WTC11 (cell line): Measurements from ENCODE around the gene PRPSAP2. TPM values are rescaled to one million over a fixed set of nuclear protein-coding genes. Genes with fewer than 3 reads are reported as not detected.

Experiments used
- ATAC-seq: fragments of 200-7000 bp; cut with Tn5 transposase; 2 replicates; pipeline ENCODE4 v1.10.0; 2021; ENCODE audit warnings: mild to moderate bottlenecking, moderate library complexity
- CTCF ChIA-PET: fragments of 300-600 bp; sonication (Branson Sonifier 250); formaldehyde crosslinking; loops from one replicate; lab custom pipeline; 2021; ENCODE audit warnings: antibody characterized with exemption; lab: Charles Lee
- POLR2A ChIA-PET: fragments of 350-600 bp; sonication (Branson Sonifier 250); formaldehyde crosslinking; loops from one replicate; lab custom pipeline; 2021; ENCODE audit warnings: antibody characterized with exemption; lab: Charles Lee
- DNase-seq: peaks from one replicate; pipeline ENCODE4 v3.0.0; 2021; ENCODE audit warnings: low spot score
- H3K27ac Mint-ChIP-seq: 2 replicates; pipeline ENCODE4 v1.8.0; 2021; ENCODE audit warnings: mixed read lengths
- H3K27me3 Mint-ChIP-seq: 2 replicates; pipeline ENCODE4 v1.8.0; 2021; ENCODE audit warnings: low read depth, mild to moderate bottlenecking, moderate library complexity, mixed read lengths
- H3K36me3 Mint-ChIP-seq: 2 replicates; pipeline ENCODE4 v1.8.0; 2021; ENCODE audit warnings: mixed read lengths
- H3K4me1 Mint-ChIP-seq: 2 replicates; pipeline ENCODE4 v1.8.0; 2022; ENCODE audit warnings: mixed read lengths
- H3K4me3 Mint-ChIP-seq: 2 replicates; pipeline ENCODE4 v1.8.0; 2021; ENCODE audit warnings: mild to moderate bottlenecking, moderate library complexity, mixed read lengths
- H3K9me3 Mint-ChIP-seq: 2 replicates; pipeline ENCODE4 v1.8.0; 2021; ENCODE audit warnings: mixed read lengths
- ATF1 ChIP-seq: sonication (generic); formaldehyde crosslinking; IDR thresholded peaks from 2 replicates; pipeline ENCODE4 v1.8.1; 2023; ENCODE audit warnings: mild to moderate bottlenecking, moderate library complexity, missing genetic modification reagents
- ATF2 ChIP-seq: sonication (generic); formaldehyde crosslinking; IDR thresholded peaks from 2 replicates; pipeline ENCODE4 v1.8.1; 2022; ENCODE audit warnings: low read depth, missing genetic modification reagents, borderline replicate concordance
- EMX1 ChIP-seq: fragments of 250-450 bp; sonication (Bioruptor Pico); IDR thresholded peaks from 2 replicates; pipeline ENCODE4 v1.8.0; 2021; ENCODE audit warnings: mild to moderate bottlenecking
- FOXJ3 ChIP-seq: sonication (generic); formaldehyde crosslinking; IDR thresholded peaks from 2 replicates; pipeline ENCODE4 v1.9.0; 2021; ENCODE audit warnings: missing genetic modification reagents, mild to moderate bottlenecking, borderline replicate concordance
- FOXP4 ChIP-seq: sonication (generic); formaldehyde crosslinking; IDR thresholded peaks from 2 replicates; pipeline ENCODE4 v1.8.0; 2022; ENCODE audit warnings: mild to moderate bottlenecking, missing genetic modification reagents
- GTF2I ChIP-seq: fragments of 250-450 bp; sonication (Bioruptor Pico); conservative IDR thresholded peaks from 2 replicates; pipeline ENCODE4 v1.4.0; 2021; ENCODE audit warnings: mild to moderate bottlenecking
- IRF1 ChIP-seq: sonication (generic); formaldehyde crosslinking; IDR thresholded peaks from 2 replicates; pipeline ENCODE4 v1.8.0; 2023; ENCODE audit warnings: missing genetic modification reagents
- KAT7 ChIP-seq: sonication (generic); formaldehyde crosslinking; IDR thresholded peaks from 2 replicates; pipeline ENCODE4 v1.8.1; 2023; ENCODE audit warnings: missing genetic modification reagents, mild to moderate bottlenecking, borderline replicate concordance
- MAX ChIP-seq: sonication (generic); formaldehyde crosslinking; IDR thresholded peaks from 2 replicates; pipeline ENCODE4 v1.8.0; 2022; ENCODE audit warnings: mild to moderate bottlenecking, missing genetic modification reagents
- MXD4 ChIP-seq: fragments of 250-450 bp; sonication (Bioruptor Pico); IDR thresholded peaks from 2 replicates; pipeline ENCODE4 v1.8.0; 2021; ENCODE audit warnings: mild to moderate bottlenecking, moderate library complexity, borderline replicate concordance
- NFYB ChIP-seq: sonication (generic); formaldehyde crosslinking; conservative IDR thresholded peaks from 2 replicates; pipeline ENCODE4 v1.8.0; 2022; ENCODE audit warnings: low read depth, missing genetic modification reagents
- NR1H2 ChIP-seq: sonication (generic); formaldehyde crosslinking; IDR thresholded peaks from 2 replicates; pipeline ENCODE4 v1.9.0; 2021; ENCODE audit warnings: mild to moderate bottlenecking, moderate library complexity, missing genetic modification reagents
- TCF7 ChIP-seq: sonication (generic); formaldehyde crosslinking; IDR thresholded peaks from 2 replicates; pipeline ENCODE4 v1.8.0; 2022; ENCODE audit warnings: mild to moderate bottlenecking, low read depth, missing genetic modification reagents, moderate library complexity
- ZNF219 ChIP-seq: sonication (generic); formaldehyde crosslinking; IDR thresholded peaks from 2 replicates; pipeline ENCODE4 v1.8.0; 2023; ENCODE audit warnings: missing genetic modification reagents, mild to moderate bottlenecking, borderline replicate concordance
- ZNF512 ChIP-seq: sonication (generic); formaldehyde crosslinking; IDR thresholded peaks from 2 replicates; pipeline ENCODE4 v1.8.1; 2022; ENCODE audit warnings: missing genetic modification reagents, borderline replicate concordance
- ZNF532 ChIP-seq: fragments of 250-450 bp; sonication (Bioruptor Pico); IDR thresholded peaks from 2 replicates; pipeline ENCODE4 v1.9.0; 2021; ENCODE audit warnings: mild to moderate bottlenecking, borderline replicate concordance
- ZNF671 ChIP-seq: fragments of 250-450 bp; sonication (Bioruptor Pico); IDR thresholded peaks from 2 replicates; pipeline ENCODE4 v1.8.0; 2021; ENCODE audit warnings: mild to moderate bottlenecking
- total RNA-seq: library from RNA; stranded (reverse); gene quantifications from 3 replicates; pipeline ENCODE4 v1.2.3, GENCODE V29; 2021
- TF ChIP-seq, protein P1 (sequence below): sonication (generic); formaldehyde crosslinking; IDR thresholded peaks from 2 replicates; pipeline ENCODE4 v1.8.1; 2022; ENCODE audit warnings: mild to moderate bottlenecking, missing genetic modification reagents, moderate library complexity, borderline replicate concordance
- TF ChIP-seq, protein P2 (sequence below): sonication (generic); formaldehyde crosslinking; IDR thresholded peaks from 2 replicates; pipeline ENCODE4 v1.8.1; 2022; ENCODE audit warnings: low read depth, mild to moderate bottlenecking, moderate library complexity, missing genetic modification reagents, borderline replicate concordance

Gene PRPSAP2
- total RNA-seq, 1 experiment from 2014 or later: 50.9 TPM

DNA sequence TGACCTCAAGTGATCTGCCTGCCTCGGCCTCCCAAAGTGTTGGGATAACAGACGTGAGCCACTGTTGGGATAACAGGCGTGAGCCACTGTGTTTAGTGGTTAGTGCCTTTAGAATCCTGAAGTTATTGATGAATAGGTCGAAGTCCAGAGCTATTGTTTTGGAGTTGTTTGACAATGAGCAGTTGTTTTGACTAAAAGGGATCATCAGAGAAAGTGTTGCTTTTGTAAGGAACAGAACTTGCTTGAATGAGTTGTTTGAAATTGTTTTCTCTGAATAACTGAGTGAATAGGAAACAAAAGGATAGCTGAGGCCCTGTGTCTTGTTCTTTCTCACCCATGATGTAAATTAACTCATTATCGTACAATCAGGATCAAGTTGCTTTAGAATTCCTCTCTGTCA is 46.6 kb downstream of the PRPSAP2 start:
- ChIA-PET POLR2A (no interaction called here), CTCF (interaction anchor here (0.6 kb wide), 1 partner anchor 278 kb away, joined by 3 read pairs; no protein-coding TSS in a partner anchor)
- H3K4me1 Mint-ChIP-seq: 0 out of 2 replicates have a peak, but pooled peaks cover 4% of the 10 kb centered on the region
- ATAC-seq: no peak
- no peak overlapping the region for H3K4me3 Mint-ChIP-seq
- no peaks in the 10 kb centered on the region for H3K27me3 Mint-ChIP-seq
- DNase-seq: no peak
- no peaks in the 10 kb centered on the region for H3K9me3 Mint-ChIP-seq
- peak overlapping the region; percentile 54; the same call in 1 of the 2 replicates for H3K27ac Mint-ChIP-seq
- no peak for TF ChIP-seq ZNF219 (CRISPR knock-in tag)
- TF ChIP-seq TCF7: no peak
- TF ChIP-seq, protein P1, sequence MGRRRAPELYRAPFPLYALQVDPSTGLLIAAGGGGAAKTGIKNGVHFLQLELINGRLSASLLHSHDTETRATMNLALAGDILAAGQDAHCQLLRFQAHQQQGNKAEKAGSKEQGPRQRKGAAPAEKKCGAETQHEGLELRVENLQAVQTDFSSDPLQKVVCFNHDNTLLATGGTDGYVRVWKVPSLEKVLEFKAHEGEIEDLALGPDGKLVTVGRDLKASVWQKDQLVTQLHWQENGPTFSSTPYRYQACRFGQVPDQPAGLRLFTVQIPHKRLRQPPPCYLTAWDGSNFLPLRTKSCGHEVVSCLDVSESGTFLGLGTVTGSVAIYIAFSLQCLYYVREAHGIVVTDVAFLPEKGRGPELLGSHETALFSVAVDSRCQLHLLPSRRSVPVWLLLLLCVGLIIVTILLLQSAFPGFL: no peak
- no peak for TF ChIP-seq ZNF671 (CRISPR knock-in tag)
- peaks cover 48% of the 10 kb centered on the region for H3K36me3 Mint-ChIP-seq

GRCh38 chr17:18905226-18905625 is 47.3 kb downstream of the PRPSAP2 start:
- CTCF ChIA-PET: interaction anchor here (0.6 kb wide), 1 partner anchor 279 kb away, joined by 3 read pairs; no protein-coding TSS in a partner anchor
- Mint-ChIP-seq H3K36me3 (peaks cover 50% of the 10 kb centered on the region), H3K27me3 (no peaks in the 10 kb centered on the region), H3K4me3 (no peak overlapping the region), H3K27ac (no peak overlapping the region), H3K9me3 (no peaks in the 10 kb centered on the region), H3K4me1 (0 out of 2 replicates have a peak, but pooled peaks cover 2% of the 10 kb centered on the region)
- POLR2A ChIA-PET: no interaction called here
- TF ChIP-seq ZNF532 (CRISPR knock-in tag) (no peak), MAX (CRISPR knock-in tag) (no peak), EMX1 (CRISPR knock-in tag) (no peak), NR1H2 (CRISPR knock-in tag) (no peak), FOXP4 (CRISPR knock-in tag) (no peak), KAT7 (CRISPR knock-in tag) (no peak), NFYB (CRISPR knock-in tag) (no peak), ZNF512 (no peak), FOXJ3 (no peak), MXD4 (CRISPR knock-in tag) (no peak), IRF1 (CRISPR knock-in tag) (no peak), ATF1 (CRISPR knock-in tag) (no peak), GTF2I (CRISPR knock-in tag) (no peak), ATF2 (CRISPR knock-in tag) (no peak)
- TF ChIP-seq, protein P2, sequence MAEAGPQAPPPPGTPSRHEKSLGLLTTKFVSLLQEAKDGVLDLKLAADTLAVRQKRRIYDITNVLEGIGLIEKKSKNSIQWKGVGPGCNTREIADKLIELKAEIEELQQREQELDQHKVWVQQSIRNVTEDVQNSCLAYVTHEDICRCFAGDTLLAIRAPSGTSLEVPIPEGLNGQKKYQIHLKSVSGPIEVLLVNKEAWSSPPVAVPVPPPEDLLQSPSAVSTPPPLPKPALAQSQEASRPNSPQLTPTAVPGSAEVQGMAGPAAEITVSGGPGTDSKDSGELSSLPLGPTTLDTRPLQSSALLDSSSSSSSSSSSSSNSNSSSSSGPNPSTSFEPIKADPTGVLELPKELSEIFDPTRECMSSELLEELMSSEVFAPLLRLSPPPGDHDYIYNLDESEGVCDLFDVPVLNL: no peak
- DNase-seq (no peak), ATAC-seq (no peak)
